Hindlimb muscle (tissue), 1 donor: ENCODE results near the gene TGFBR1. TPM values are rescaled to one million over a fixed set of nuclear protein-coding genes. Genes with fewer than 3 reads are reported as not detected.

ENCODE experiments used
- DNase-seq: peaks from one replicate; pipeline ENCODE4 v3.0.0-alpha.2; 2013
- polyA plus RNA-seq: library from polyadenylated mRNA; unstranded; fragments of 120-200 nt; gene quantifications from one replicate; pipeline ENCODE4 v1.2.1, GENCODE V29; 2013; ENCODE audit not compliant: insufficient read length

The TGFBR1 gene
- polyA plus RNA-seq, 1 donor: 22.2 TPM

GRCh38 chr9:99108131-99108530, 3.2 kb downstream of the TGFBR1 start:
- no peak for DNase-seq

- no peak for DNase-seq
These were observed 4.6 kb downstream of the TGFBR1 start for GRCh38 chr9:99109522-99109921.

GRCh38 chr9:99112750-99113413, 8.0 kb downstream of the TGFBR1 start:
- no peak for DNase-seq

- no peak for DNase-seq
These were observed 8.6 kb downstream of the TGFBR1 start for GRCh38 chr9:99113414-99114048.

GRCh38 chr9:99114049-99114440, 9.1 kb downstream of the TGFBR1 start:
- no peak for DNase-seq

GRCh38 chr9:99114846-99115500, 10.1 kb downstream of the TGFBR1 start:
- DNase-seq: no peak

- no peak for DNase-seq
These were observed 11.1 kb downstream of the TGFBR1 start for GRCh38 chr9:99116003-99116411.

- no peak for DNase-seq
These were observed 14.0 kb downstream of the TGFBR1 start for GRCh38 chr9:99118782-99119466.

- DNase-seq: no peak
These were observed 15.2 kb downstream of the TGFBR1 start for GRCh38 chr9:99119976-99120655.

- DNase-seq: no peak
These were observed 16.7 kb downstream of the TGFBR1 start for GRCh38 chr9:99121604-99122003.

- DNase-seq: no peak
These were observed 19.8 kb downstream of the TGFBR1 start for GRCh38 chr9:99124534-99125255.

GRCh38 chr9:99125446-99125845, 20.5 kb downstream of the TGFBR1 start:
- no peak for DNase-seq

GRCh38 chr9:99126312-99126711, 21.4 kb downstream of the TGFBR1 start:
- DNase-seq: no peak

GRCh38 chr9:99127356-99128132, 22.6 kb downstream of the TGFBR1 start:
- DNase-seq: no peak

GRCh38 chr9:99128133-99128406, 23.2 kb downstream of the TGFBR1 start:
- DNase-seq: no peak

GRCh38 chr9:99129091-99129490, 24.2 kb downstream of the TGFBR1 start:
- DNase-seq: no peak

GRCh38 chr9:99130069-99130468, 25.2 kb downstream of the TGFBR1 start:
- no peak for DNase-seq

GRCh38 chr9:99133145-99133544, 28.2 kb downstream of the TGFBR1 start:
- DNase-seq: no peak

- DNase-seq: no peak
These were observed 30.0 kb downstream of the TGFBR1 start for GRCh38 chr9:99134893-99135341.

- DNase-seq: no peak
These were observed 30.5 kb downstream of the TGFBR1 start for GRCh38 chr9:99135456-99135855.

GRCh38 chr9:99137225-99137624, 32.3 kb downstream of the TGFBR1 start:
- no peak for DNase-seq
